ENCODE data around the gene XK.
"Not testable (repeated sequence)": the region's sequence is repeated elsewhere in the genome, so short reads cannot be mapped to it uniquely, and the experiment has no call there.

Gene XK

GRCh38 chrX:37757082-37757481 lies 71.5 kb downstream of the XK start:
- DNase-seq: no peak

- no peak for DNase-seq
Observed at GRCh38 chrX:37759351-37759750, 73.8 kb downstream of the XK start.

- DNase-seq: no peak
Observed at GRCh38 chrX:37759878-37760418, 74.4 kb downstream of the XK start.

- DNase-seq: no peak
Observed at GRCh38 chrX:37763400-37763799, 77.8 kb downstream of the XK start.

- no peak for DNase-seq
Observed at GRCh38 chrX:37765507-37765906, 79.9 kb downstream of the XK start.

- no peak for DNase-seq
Observed at GRCh38 chrX:37767430-37767829, 81.8 kb downstream of the XK start.

GRCh38 chrX:37768866-37769265 lies 83.3 kb downstream of the XK start:
- DNase-seq: not testable (repeated sequence)

GRCh38 chrX:37776283-37776986 lies 90.8 kb downstream of the XK start:
- no peak for DNase-seq

GRCh38 chrX:37776987-37777325 lies 91.4 kb downstream of the XK start:
- DNase-seq: no peak

- DNase-seq: no peak
Observed at GRCh38 chrX:37779857-37780256, 94.3 kb downstream of the XK start, which contains the start of gene CYBB. CYBB (plus strand) TSS chrX:37780059; CDS start chrX:37780078, 19 bp downstream.

GRCh38 chrX:37781081-37781480 lies 95.5 kb downstream of the XK start:
- no peak for DNase-seq
